Vagina (tissue), 2 donors: ENCODE measurements around the gene OTUD4.

Experiments
- POLR2A ChIP-seq, 2 donors: fragments of 450-650 bp; IDR thresholded peaks; one replicate each; pipeline ENCODE4 v1.6.1; 2017; ENCODE audit warnings: antibody characterized with exemption in 2 of 2, mild to moderate bottlenecking in 2 of 2, moderate library complexity in 2 of 2
- TF ChIP-seq, protein P1 (sequence below), 3 experiments: fragments of 450-650 bp in 2 of 3; fragments of 200-600 bp in 1 of 3; sonication (generic) in 1 of 3; IDR thresholded peaks; one replicate each; pipeline ENCODE4 v1.5.1; 2017 to 2019; ENCODE audit warnings: antibody characterized with exemption in 3 of 3, mild to moderate bottlenecking in 2 of 3, moderate library complexity in 2 of 3

DNA sequence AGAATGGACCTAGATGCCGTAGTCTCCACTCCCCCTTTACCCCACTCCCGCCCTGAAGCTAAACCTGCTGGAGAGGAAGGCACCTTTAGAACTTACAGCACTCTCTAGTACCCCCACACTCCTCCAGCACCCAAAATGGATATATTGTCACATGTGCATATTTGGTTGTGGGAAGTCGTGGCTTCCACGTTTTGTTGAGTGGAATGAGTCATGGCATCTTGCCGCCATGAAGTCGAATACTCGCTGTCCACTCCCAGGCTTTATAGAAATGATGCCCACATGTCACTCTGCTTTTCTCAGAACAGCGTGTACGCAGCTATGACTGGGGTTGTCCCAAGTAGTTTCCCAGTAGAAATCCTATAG is 81.7 kb downstream of the OTUD4 start:
- TF ChIP-seq, protein P1, sequence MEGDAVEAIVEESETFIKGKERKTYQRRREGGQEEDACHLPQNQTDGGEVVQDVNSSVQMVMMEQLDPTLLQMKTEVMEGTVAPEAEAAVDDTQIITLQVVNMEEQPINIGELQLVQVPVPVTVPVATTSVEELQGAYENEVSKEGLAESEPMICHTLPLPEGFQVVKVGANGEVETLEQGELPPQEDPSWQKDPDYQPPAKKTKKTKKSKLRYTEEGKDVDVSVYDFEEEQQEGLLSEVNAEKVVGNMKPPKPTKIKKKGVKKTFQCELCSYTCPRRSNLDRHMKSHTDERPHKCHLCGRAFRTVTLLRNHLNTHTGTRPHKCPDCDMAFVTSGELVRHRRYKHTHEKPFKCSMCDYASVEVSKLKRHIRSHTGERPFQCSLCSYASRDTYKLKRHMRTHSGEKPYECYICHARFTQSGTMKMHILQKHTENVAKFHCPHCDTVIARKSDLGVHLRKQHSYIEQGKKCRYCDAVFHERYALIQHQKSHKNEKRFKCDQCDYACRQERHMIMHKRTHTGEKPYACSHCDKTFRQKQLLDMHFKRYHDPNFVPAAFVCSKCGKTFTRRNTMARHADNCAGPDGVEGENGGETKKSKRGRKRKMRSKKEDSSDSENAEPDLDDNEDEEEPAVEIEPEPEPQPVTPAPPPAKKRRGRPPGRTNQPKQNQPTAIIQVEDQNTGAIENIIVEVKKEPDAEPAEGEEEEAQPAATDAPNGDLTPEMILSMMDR (IDR thresholded peaks at IDR 0.05): no peak
- no peak for TF ChIP-seq POLR2A (IDR thresholded peaks at IDR 0.05)
